MM.1S (cell line): Measurements from ENCODE around the gene NUDT4B.
"Not testable (repeated sequence)": the region's sequence is repeated elsewhere in the genome, so short reads cannot be mapped to it uniquely, and the experiment has no call there.

Experiments used
- DNase-seq: peaks from one replicate; pipeline ENCODE4 v3.0.0-alpha.2; 2015
- H2AFZ ChIP-seq: fragments of 300-600 bp; sonication (generic); 2 replicates; pipeline ENCODE4 v1.6.0; 2016; ENCODE audit warnings: antibody characterized with exemption, low read length
- H3F3A ChIP-seq: fragments of 300-600 bp; sonication (generic); 2 replicates; pipeline ENCODE4 v1.6.1; 2016; ENCODE audit warnings: mild to moderate bottlenecking, antibody characterized with exemption, low read length, moderate library complexity, mixed read lengths; ENCODE audit not compliant: insufficient read depth
- H3K27ac ChIP-seq: fragments of 300-600 bp; sonication (generic); 2 replicates; pipeline ENCODE4 v1.5.1; 2016; ENCODE audit warnings: mild to moderate bottlenecking, low read length
- H3K27me3 ChIP-seq: fragments of 300-600 bp; sonication (generic); replicated peaks from 2 replicates; pipeline ENCODE4 v1.6.0; 2016; ENCODE audit warnings: low read length; ENCODE audit not compliant: insufficient read depth
- H3K36me3 ChIP-seq: fragments of 300-600 bp; sonication (generic); replicated peaks from 2 replicates; pipeline ENCODE4 v1.6.1; 2016; ENCODE audit warnings: mild to moderate bottlenecking, low read length, mixed read lengths; ENCODE audit not compliant: insufficient read depth
- H3K4me1 ChIP-seq: fragments of 300-600 bp; sonication (generic); 2 replicates; pipeline ENCODE4 v1.6.1; 2016; ENCODE audit warnings: low read length, mixed read lengths
- H3K4me2 ChIP-seq: fragments of 300-600 bp; sonication (generic); 2 replicates; pipeline ENCODE4 v1.6.0; 2016; ENCODE audit warnings: low read depth, low read length
- H3K4me3 ChIP-seq: fragments of 300-600 bp; sonication (generic); 2 replicates; pipeline ENCODE4 v1.5.1; 2016; ENCODE audit warnings: low read length, mixed read lengths
- H3K79me2 ChIP-seq: fragments of 300-600 bp; sonication (generic); 2 replicates; pipeline ENCODE4 v1.6.1; 2016; ENCODE audit warnings: mixed run types, low read length, mixed read lengths
- H3K9ac ChIP-seq: fragments of 300-600 bp; sonication (generic); 2 replicates; pipeline ENCODE4 v1.6.1; 2016; ENCODE audit warnings: low read length, mixed read lengths
- H3K9me2 ChIP-seq: fragments of 300-600 bp; sonication (generic); replicated peaks from 2 replicates; pipeline ENCODE4 v1.6.1; 2016; ENCODE audit warnings: mild to moderate bottlenecking, low read length, mixed read lengths; ENCODE audit not compliant: insufficient read depth
- H3K9me3 ChIP-seq: fragments of 300-600 bp; sonication (generic); replicated peaks from 2 replicates; pipeline ENCODE4 v1.6.1; 2016; ENCODE audit warnings: mild to moderate bottlenecking, low read length, mixed read lengths; ENCODE audit not compliant: insufficient read depth
- H4K20me1 ChIP-seq: fragments of 300-600 bp; sonication (generic); 2 replicates; pipeline ENCODE4 v1.6.1; 2016; ENCODE audit warnings: mild to moderate bottlenecking, low read length, moderate library complexity, mixed read lengths; ENCODE audit not compliant: insufficient read depth

Gene NUDT4B

DNA sequence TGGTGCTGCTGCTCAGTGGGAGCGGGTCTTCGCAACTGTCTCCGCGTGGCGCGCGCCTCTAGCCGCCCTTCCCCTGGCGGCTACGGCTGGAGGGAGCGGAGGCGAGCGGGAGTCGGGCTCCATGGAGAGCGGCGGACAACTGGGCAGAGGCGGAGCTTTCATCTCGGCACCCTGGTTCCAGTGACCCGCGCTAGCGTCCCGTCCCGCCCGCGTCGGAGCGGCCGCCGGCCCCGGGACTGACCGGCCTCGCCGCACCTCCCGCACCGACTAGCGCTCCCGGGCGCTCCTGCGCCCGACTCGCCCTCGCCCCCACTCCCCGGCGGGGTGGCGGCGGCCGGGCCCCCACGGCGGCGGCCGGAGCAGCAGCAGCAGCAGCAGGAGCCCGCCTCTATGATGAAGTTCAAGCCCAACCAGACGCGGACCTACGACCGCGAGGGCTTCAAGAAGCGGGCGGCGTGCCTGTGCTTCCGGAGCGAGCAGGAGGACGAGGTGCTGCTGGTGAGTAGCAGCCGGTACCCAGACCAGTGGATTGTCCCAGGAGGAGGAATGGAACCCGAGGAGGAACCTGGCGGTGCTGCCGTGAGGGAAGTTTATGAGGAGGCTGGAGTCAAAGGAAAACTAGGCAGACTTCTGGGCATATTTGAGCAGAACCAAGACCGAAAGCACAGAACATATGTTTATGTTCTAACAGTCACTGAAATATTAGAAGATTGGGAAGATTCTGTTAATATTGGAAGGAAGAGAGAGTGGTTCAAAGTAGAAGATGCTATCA lies at the start of gene NUDT4B:
Gene NUDT4B (plus strand): TSS at position 212 of the 772 bp plus-strand sequence. CDS start 179 bp downstream, at position 391.
- not testable (repeated sequence) for H3K4me1 ChIP-seq, DNase-seq, H4K20me1 ChIP-seq, H3K27ac ChIP-seq, H3K4me2 ChIP-seq, H3F3A ChIP-seq, H3K9ac ChIP-seq, H3K4me3 ChIP-seq, H3K36me3 ChIP-seq, H3K27me3 ChIP-seq, H3K9me2 ChIP-seq, H3K79me2 ChIP-seq, H3K9me3 ChIP-seq, H2AFZ ChIP-seq

- not testable (repeated sequence) for H2AFZ ChIP-seq, H3K9me2 ChIP-seq, H3K9me3 ChIP-seq, H4K20me1 ChIP-seq, H3K4me1 ChIP-seq, H3K27me3 ChIP-seq, H3K9ac ChIP-seq, H3K4me2 ChIP-seq, H3K36me3 ChIP-seq, DNase-seq, H3F3A ChIP-seq, H3K27ac ChIP-seq, H3K4me3 ChIP-seq, H3K79me2 ChIP-seq
Measured at GRCh38 chr1:148699357-148699756, 49.2 kb upstream of the NUDT4B start.

DNA sequence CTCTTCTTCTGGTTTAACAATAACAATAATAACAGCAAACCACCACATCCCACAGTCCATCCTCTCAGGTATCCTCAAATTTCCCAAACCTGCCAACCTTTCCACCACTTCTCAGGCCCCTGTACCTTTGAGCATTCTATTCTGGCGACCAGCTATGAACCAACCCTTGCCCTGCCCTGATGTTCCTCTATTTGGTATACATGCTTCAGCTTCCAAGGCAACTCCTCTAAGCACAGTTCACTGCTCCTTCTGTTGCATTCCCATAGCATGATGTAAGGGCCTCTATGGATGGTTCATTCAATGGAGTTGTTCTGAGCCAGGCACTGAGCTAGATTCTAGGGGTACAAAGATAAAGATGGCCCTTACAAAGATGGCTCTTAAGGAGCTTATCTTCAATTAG lies 46.3 kb upstream of the NUDT4B start:
- DNase-seq, H3K9ac ChIP-seq, H3K79me2 ChIP-seq, H3K9me3 ChIP-seq, H3K4me2 ChIP-seq, H3K36me3 ChIP-seq, H3K4me1 ChIP-seq, H3K27me3 ChIP-seq, H3F3A ChIP-seq, H3K27ac ChIP-seq, H3K9me2 ChIP-seq, H3K4me3 ChIP-seq, H2AFZ ChIP-seq, H4K20me1 ChIP-seq: not testable (repeated sequence)

DNA sequence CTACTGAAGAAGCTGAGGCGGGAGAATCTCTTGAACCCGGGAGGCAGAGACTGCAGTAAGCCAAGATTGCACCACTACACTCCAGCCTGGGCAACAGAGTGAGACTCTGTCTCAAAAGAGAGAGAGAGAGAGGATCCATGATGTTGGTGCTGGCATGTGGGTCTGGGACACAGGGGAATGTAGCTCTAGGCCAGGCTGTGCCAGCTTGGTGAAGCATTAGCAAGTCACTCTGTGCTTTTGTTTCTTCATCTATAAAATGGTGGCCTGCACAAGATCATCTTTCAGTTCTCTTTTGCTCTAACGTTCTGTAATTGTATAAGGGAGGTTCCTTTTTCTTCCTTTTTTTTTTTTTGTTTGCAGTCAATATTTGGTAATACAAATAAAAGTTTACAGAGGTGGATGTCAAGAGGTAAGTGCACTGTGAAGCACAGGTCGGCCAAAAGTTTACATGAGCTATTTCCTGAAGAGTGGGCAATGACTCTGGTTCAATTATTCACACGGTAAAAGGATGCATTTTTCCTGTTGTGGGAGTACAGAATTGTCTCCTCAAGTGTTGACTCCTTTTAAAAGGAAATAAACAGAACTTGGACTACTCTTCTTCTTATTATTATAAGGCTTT lies 44.5 kb upstream of the NUDT4B start:
- H3K4me2 ChIP-seq, H3K9ac ChIP-seq, H3K27ac ChIP-seq, H3K9me2 ChIP-seq, H3K4me1 ChIP-seq, H3K27me3 ChIP-seq, H3K36me3 ChIP-seq, H3F3A ChIP-seq, H4K20me1 ChIP-seq, H3K9me3 ChIP-seq, DNase-seq, H3K79me2 ChIP-seq, H2AFZ ChIP-seq, H3K4me3 ChIP-seq: not testable (repeated sequence)

- not testable (repeated sequence) for H4K20me1 ChIP-seq, H3K27me3 ChIP-seq, H3K79me2 ChIP-seq, H3K9ac ChIP-seq, H3K36me3 ChIP-seq, H3K4me1 ChIP-seq, H3F3A ChIP-seq, H3K4me2 ChIP-seq, H3K9me2 ChIP-seq, H3K27ac ChIP-seq, H3K9me3 ChIP-seq, H2AFZ ChIP-seq, H3K4me3 ChIP-seq, DNase-seq
Measured at GRCh38 chr1:148705316-148705948, 43.1 kb upstream of the NUDT4B start.

- H3K79me2 ChIP-seq, H3K36me3 ChIP-seq, H3K4me3 ChIP-seq, DNase-seq, H3K27ac ChIP-seq, H3F3A ChIP-seq, H3K27me3 ChIP-seq, H3K4me2 ChIP-seq, H2AFZ ChIP-seq, H3K4me1 ChIP-seq, H3K9me3 ChIP-seq, H3K9me2 ChIP-seq, H4K20me1 ChIP-seq, H3K9ac ChIP-seq: not testable (repeated sequence)
Measured at GRCh38 chr1:148708779-148709333, 39.7 kb upstream of the NUDT4B start.

GRCh38 chr1:148710772-148711523 lies 37.6 kb upstream of the NUDT4B start:
- not testable (repeated sequence) for H3K4me3 ChIP-seq, H3K79me2 ChIP-seq, H3K27ac ChIP-seq, H3K4me2 ChIP-seq, H3K36me3 ChIP-seq, DNase-seq, H3F3A ChIP-seq, H3K9me3 ChIP-seq, H3K4me1 ChIP-seq, H3K9me2 ChIP-seq, H3K9ac ChIP-seq, H3K27me3 ChIP-seq, H4K20me1 ChIP-seq, H2AFZ ChIP-seq
